HG03378 (cell line): ENCODE measurements around the gene PCYT2.
A peak's percentile ranks its signal among the peaks of the same experiment; 100 is the strongest.

Experiments used
- ATAC-seq: cut with Tn5 transposase; IDR thresholded peaks from one replicate; pipeline ENCODE4 v1.9.1; 2021; ENCODE audit warnings: mild to moderate bottlenecking, moderate library complexity; ENCODE audit not compliant: unreplicated experiment

The PCYT2 gene

GRCh38 chr17:81902023-81902652, 9.1 kb downstream of the PCYT2 start, which contains the start of gene NPB:
Gene NPB (plus strand): TSS chr17:81902238. CDS start chr17:81902278, 40 bp downstream.
- ATAC-seq: no peak

- ATAC-seq: no peak
Measured at GRCh38 chr17:81901167-81902022, 9.8 kb downstream of the PCYT2 start.

- no peak for ATAC-seq
Measured at GRCh38 chr17:81900181-81900820, 10.9 kb downstream of the PCYT2 start.

GRCh38 chr17:81899514-81900166, 11.6 kb downstream of the PCYT2 start:
- no peak for ATAC-seq

GRCh38 chr17:81898885-81899284, 12.3 kb downstream of the PCYT2 start:
- no peak for ATAC-seq

- no peak for ATAC-seq
Measured at GRCh38 chr17:81898029-81898866, 13.0 kb downstream of the PCYT2 start.

GRCh38 chr17:81895400-81895799, 15.8 kb downstream of the PCYT2 start:
- ATAC-seq: no peak

GRCh38 chr17:81891303-81891552, 20.0 kb downstream of the PCYT2 start:
- no peak for ATAC-seq

GRCh38 chr17:81890447-81891302, 20.5 kb downstream of the PCYT2 start:
- peak; percentile 5 for ATAC-seq

- ATAC-seq: no peak
Measured at GRCh38 chr17:81889602-81890001, 21.6 kb downstream of the PCYT2 start.

- ATAC-seq: no peak
Measured at GRCh38 chr17:81888988-81889595, 22.1 kb downstream of the PCYT2 start.

- no peak for ATAC-seq
Measured at GRCh38 chr17:81888105-81888987, 22.9 kb downstream of the PCYT2 start.

- ATAC-seq: no peak
Measured at GRCh38 chr17:81885869-81886548, 25.2 kb downstream of the PCYT2 start.

GRCh38 chr17:81885454-81885853, 25.7 kb downstream of the PCYT2 start:
- ATAC-seq: no peak

- ATAC-seq: no peak
Measured at GRCh38 chr17:81884968-81885367, 26.2 kb downstream of the PCYT2 start.

GRCh38 chr17:81884520-81884919, 26.7 kb downstream of the PCYT2 start:
- no peak for ATAC-seq

GRCh38 chr17:81879121-81879520, 32.1 kb downstream of the PCYT2 start:
- ATAC-seq: no peak

- ATAC-seq: no peak
Measured at GRCh38 chr17:81878294-81878693, 32.9 kb downstream of the PCYT2 start.
